GM20000 (cell line): ENCODE results near the gene MX1.

Experiments
- DNase-seq: peaks from one replicate; pipeline ENCODE4 v3.0.0; 2012; ENCODE audit warnings: low spot score
- TF ChIP-seq, protein P1 (sequence below): IDR thresholded peaks from 2 replicates; pipeline ENCODE4 v1.5.1; 2012; ENCODE audit warnings: mild to moderate bottlenecking, control low read depth; ENCODE audit errors: extremely low read depth, missing control alignments

Gene MX1

GRCh38 chr21:41445465-41445862, 19.4 kb downstream of the MX1 start:
- TF ChIP-seq, protein P1, sequence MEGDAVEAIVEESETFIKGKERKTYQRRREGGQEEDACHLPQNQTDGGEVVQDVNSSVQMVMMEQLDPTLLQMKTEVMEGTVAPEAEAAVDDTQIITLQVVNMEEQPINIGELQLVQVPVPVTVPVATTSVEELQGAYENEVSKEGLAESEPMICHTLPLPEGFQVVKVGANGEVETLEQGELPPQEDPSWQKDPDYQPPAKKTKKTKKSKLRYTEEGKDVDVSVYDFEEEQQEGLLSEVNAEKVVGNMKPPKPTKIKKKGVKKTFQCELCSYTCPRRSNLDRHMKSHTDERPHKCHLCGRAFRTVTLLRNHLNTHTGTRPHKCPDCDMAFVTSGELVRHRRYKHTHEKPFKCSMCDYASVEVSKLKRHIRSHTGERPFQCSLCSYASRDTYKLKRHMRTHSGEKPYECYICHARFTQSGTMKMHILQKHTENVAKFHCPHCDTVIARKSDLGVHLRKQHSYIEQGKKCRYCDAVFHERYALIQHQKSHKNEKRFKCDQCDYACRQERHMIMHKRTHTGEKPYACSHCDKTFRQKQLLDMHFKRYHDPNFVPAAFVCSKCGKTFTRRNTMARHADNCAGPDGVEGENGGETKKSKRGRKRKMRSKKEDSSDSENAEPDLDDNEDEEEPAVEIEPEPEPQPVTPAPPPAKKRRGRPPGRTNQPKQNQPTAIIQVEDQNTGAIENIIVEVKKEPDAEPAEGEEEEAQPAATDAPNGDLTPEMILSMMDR: no peak
- no peak for DNase-seq

GRCh38 chr21:41446586-41446985, 20.5 kb downstream of the MX1 start:
- DNase-seq: no peak

DNA sequence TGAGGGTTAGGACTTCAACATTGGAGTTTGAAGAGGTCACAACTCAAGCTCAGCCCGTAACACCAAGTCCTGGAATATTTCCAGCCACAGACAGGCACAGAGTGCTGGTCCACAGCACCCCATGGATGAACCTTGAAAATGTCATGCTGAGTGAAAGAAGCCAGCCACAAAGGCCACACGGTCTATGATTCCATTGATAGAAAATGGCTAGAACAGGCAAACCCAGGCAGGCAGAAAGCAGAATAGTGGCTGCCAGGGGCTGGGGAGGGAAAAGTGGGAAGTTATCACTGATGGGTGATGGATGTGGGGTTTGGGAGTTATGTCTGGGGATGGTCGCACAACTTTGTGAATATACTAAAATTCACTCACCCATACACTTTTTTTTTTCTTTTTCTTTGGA, 21.3 kb downstream of the MX1 start:
- TF ChIP-seq, protein P1: no peak
- DNase-seq: no peak

More at GRCh38 chr21:41446586-41446985, 20.5 kb downstream of the MX1 start:
- TF ChIP-seq, protein P1: no peak

- no peak for DNase-seq
- TF ChIP-seq, protein P1: no peak
Observed at GRCh38 chr21:41449613-41450012, 23.6 kb downstream of the MX1 start.

DNA sequence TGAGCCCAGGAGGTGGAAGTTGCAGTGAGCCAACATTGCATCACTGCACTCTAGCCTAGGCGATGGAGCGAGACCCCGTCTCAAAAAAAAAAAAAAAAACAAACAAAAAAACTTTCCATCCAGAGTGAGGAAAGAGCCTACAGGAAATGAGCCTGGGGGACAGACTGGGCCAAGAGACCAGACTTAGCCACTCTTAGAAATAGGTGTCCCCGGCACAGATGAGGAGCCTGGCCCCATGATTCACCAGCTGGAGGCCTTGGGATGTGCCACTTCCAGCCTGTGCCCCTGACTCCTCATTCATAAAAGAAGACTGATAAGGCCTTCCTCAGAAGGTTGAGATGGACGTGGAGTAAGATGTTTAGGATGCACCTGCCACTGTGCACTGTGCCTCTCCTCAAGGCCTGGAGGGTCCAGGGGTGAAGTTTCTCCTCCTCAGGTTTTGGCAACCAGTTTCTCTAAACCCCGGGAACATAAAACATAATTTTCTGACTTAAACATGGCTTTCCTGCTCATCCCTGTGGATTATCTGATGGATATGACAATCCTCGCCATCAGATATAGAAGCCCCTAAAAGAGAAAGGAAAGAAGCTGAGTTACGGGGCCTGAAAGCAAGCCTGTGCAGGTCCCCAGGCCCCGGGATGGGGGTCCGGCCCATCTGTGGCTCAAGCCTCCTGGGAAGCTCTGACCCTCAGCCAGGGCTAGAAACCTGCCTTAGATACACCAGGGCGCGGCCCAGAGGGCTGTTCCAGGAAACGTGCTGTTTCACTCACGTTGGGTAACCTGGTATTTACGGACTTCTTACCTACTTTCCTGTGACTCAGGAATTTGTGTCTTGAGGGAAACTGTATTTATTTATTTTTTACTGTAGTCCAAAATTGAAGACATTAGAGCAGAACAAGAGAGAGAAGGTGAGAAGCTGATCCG, 26.0 kb downstream of the MX1 start:
- DNase-seq: no peak
- TF ChIP-seq, protein P1: no peak

- TF ChIP-seq, protein P1: no peak
Observed at GRCh38 chr21:41453198-41453597, 27.2 kb downstream of the MX1 start.

DNA sequence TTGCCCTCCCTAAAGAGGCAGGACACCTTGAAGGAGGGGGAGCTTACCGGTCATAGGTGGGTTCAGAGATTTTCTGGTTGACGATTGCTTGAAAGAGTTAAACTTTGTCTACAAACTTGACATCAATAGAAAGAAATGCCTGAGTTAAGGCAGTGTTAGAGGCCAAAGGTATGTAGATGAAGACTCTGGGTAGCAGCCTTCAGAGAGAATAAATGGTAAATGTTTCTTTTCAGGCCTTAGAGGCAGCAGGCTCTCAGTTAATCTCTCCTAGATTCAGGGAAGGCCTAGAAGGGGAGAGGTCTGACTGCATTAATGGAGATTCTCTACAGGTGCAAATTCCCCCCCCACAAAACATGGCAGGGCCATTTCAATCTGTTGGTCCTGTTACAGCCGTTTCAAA, 27.7 kb downstream of the MX1 start:
- no peak for DNase-seq
- TF ChIP-seq, protein P1: no peak

More at GRCh38 chr21:41453198-41453597, 27.2 kb downstream of the MX1 start:
- DNase-seq: no peak
